OCI-LY7 (cell line): ENCODE results near the gene EIF4B.

ENCODE experiments used
- EZH2phosphoT487 ChIP-seq: fragments of 200-600 bp; sonication (generic); IDR thresholded peaks from 2 replicates; pipeline ENCODE4 v1.6.1; 2018; ENCODE audit warnings: low read depth, borderline replicate concordance, mild to moderate bottlenecking, mixed run types, antibody characterized with exemption, low read length, moderate library complexity, mixed read lengths
- TF ChIP-seq, protein P1 (sequence below): fragments of 200-600 bp; sonication (generic); conservative IDR thresholded peaks from 2 replicates; pipeline ENCODE4 v1.5.1; 2014; ENCODE audit warnings: mild to moderate bottlenecking, antibody characterized with exemption, low read length, moderate library complexity, mixed read lengths

DNA sequence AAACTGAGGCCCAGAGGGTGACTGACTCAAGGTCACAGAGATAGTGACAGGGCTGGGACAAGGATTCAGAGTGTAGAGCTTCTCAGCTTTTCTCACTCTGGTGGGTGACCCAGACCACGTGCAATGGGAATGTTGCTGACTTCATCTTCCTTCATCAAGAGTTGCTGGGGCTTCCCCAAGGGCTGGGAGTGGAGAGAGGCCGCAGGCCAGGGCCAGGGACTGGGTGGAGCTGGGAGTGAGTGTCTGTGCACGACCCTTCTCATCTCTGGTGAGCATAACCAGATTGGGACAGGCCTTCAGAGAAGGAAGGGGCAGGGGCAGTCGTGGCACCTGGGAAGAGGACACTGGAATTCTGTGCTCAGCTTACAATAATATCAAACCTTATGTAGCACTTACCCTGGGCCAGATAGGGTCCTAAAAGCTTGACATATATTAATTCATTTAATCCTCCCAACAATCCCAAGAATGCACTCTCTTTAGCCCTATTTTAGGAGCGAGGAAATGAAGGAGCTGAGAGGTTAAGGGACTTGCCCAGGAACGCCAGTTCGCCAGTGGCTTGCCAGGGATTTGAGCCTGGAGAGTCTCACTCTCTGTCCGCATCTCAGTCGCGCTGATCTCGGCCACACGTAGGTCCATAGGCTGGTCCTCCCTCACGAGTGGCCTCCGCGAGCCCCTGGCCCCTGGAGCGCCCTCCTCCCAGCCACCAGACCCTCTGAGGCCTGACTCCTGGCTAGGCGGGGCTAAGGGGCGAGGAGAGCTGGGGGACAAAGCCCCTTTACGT lies 41.5 kb upstream of the EIF4B start:
- TF ChIP-seq, protein P1, sequence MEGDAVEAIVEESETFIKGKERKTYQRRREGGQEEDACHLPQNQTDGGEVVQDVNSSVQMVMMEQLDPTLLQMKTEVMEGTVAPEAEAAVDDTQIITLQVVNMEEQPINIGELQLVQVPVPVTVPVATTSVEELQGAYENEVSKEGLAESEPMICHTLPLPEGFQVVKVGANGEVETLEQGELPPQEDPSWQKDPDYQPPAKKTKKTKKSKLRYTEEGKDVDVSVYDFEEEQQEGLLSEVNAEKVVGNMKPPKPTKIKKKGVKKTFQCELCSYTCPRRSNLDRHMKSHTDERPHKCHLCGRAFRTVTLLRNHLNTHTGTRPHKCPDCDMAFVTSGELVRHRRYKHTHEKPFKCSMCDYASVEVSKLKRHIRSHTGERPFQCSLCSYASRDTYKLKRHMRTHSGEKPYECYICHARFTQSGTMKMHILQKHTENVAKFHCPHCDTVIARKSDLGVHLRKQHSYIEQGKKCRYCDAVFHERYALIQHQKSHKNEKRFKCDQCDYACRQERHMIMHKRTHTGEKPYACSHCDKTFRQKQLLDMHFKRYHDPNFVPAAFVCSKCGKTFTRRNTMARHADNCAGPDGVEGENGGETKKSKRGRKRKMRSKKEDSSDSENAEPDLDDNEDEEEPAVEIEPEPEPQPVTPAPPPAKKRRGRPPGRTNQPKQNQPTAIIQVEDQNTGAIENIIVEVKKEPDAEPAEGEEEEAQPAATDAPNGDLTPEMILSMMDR = no peak
- no peak for TF ChIP-seq EZH2phosphoT487
